Measurements from ENCODE around the gene BCAS1. TPM values are rescaled to one million over a fixed set of nuclear protein-coding genes. Genes with fewer than 3 reads are reported as not detected.
"Not testable (repeated sequence)": the region's sequence is repeated elsewhere in the genome, so short reads cannot be mapped to it uniquely, and the experiment has no call there.

The BCAS1 gene
- total and polyA plus RNA-seq, 12 donors: 0.03 TPM; not detected in 11

DNA sequence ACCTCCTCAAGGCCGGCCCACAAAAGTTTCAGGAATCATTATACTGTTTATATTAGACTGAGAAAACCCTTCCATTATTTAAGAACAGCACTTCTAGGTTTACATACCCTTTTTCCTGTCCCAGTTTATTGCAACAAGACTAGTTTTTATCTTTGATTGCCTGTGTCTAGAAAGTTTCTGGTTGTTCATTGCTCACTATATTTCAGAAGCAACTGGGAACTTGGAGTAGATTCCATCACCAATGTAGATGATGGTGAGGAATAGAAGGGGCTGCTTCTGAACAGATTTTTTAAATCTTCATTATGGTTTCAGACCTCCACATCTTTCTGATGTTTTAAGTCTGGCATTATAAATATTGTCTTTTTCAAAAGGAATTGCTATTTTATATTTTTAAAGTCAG, 93.0 kb downstream of the BCAS1 start:
- H3K27ac ChIP-seq: no peak overlapping the region
- peaks cover 0 to 14% (median 0%) of the 10 kb centered on the region in 11 donors for H3K9me3 ChIP-seq
- 90 to 94% methylated on average over 1 of the region's 1 CpG for WGBS, 2 donors
- ATAC-seq: no peak
- TF ChIP-seq, protein P1, sequence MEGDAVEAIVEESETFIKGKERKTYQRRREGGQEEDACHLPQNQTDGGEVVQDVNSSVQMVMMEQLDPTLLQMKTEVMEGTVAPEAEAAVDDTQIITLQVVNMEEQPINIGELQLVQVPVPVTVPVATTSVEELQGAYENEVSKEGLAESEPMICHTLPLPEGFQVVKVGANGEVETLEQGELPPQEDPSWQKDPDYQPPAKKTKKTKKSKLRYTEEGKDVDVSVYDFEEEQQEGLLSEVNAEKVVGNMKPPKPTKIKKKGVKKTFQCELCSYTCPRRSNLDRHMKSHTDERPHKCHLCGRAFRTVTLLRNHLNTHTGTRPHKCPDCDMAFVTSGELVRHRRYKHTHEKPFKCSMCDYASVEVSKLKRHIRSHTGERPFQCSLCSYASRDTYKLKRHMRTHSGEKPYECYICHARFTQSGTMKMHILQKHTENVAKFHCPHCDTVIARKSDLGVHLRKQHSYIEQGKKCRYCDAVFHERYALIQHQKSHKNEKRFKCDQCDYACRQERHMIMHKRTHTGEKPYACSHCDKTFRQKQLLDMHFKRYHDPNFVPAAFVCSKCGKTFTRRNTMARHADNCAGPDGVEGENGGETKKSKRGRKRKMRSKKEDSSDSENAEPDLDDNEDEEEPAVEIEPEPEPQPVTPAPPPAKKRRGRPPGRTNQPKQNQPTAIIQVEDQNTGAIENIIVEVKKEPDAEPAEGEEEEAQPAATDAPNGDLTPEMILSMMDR (IDR thresholded peaks at IDR 0.05): no peak
- peaks cover 0 to 3% (median 0%) of the 10 kb centered on the region in 7 donors for H3K27me3 ChIP-seq
- no peaks in the 10 kb centered on the region for H3K36me3 ChIP-seq
- DNase-seq: no peak
- intact Hi-C loops (cut with DNase I): no loop called here
- H3K4me3 ChIP-seq: no peak overlapping the region
- H3K4me1 ChIP-seq: peaks cover 0 to 8% (median 0%) of the 10 kb centered on the region in 9 donors

GRCh38 chr20:53975761-53976160, 94.6 kb downstream of the BCAS1 start:
- no peaks in the 10 kb centered on the region for H3K27me3 ChIP-seq
- no peak for DNase-seq
- WGBS, 2 donors: 75 to 82% methylated on average over 5 of the region's 5 CpGs
- H3K4me3 ChIP-seq: no peak overlapping the region
- no peak overlapping the region for H3K27ac ChIP-seq
- intact Hi-C loops (cut with DNase I): no loop called here
- no peak for ATAC-seq
- H3K9me3 ChIP-seq: peaks cover 0 to 11% (median 0%) of the 10 kb centered on the region in 11 donors
- no peaks in the 10 kb centered on the region for H3K36me3 ChIP-seq
- TF ChIP-seq, protein P1 (IDR thresholded peaks at IDR 0.05): no peak
- H3K4me1 ChIP-seq: peaks cover 0 to 8% (median 0%) of the 10 kb centered on the region in 9 donors

DNA sequence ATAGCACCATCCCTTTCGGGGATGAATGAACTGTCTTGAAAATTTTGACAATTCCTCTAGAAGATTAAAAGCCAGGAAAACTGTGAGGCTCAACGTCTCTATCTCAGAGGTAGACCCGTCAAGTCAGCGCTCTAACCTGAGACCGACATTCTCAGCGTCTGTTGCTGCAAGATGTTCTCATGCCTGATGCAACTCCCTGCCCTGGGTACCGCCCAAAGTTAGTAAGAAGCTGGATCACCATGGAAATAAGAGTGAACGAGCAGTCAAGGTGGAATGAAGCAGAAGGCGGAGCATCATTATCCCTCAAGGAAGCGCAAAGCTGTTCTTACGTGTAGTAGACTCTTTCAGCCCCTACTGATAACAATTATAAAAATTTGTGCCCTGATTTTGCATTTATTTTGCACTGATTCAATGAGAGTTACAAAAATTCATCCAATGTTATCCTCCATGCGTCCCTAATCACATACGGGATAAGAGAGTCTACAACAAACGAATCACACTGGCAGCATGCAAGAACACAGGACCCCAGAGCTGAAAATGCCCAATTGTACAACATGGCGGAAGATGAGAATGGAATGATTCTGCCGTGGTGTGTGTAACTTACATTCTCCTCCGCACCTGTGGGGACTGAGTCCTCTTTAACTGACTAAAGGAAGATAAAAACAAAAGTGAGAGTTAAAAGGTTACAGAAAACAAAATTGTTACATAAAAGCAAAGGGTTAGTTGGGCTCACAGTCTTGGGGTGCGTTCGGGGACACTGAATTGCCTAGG, 95.4 kb downstream of the BCAS1 start:
- TF ChIP-seq, protein P1 (IDR thresholded peaks at IDR 0.05): no peak
- intact Hi-C loops (cut with DNase I): no loop called here
- 87 to 91% methylated on average over 19 of the region's 19 CpGs for WGBS, 2 donors
- H3K4me1 ChIP-seq: peaks cover 0 to 2% (median 0%) of the 10 kb centered on the region in 9 donors
- no peak overlapping the region for H3K27ac ChIP-seq
- DNase-seq (no peak), ATAC-seq (no peak)
- no peaks in the 10 kb centered on the region for H3K27me3 ChIP-seq
- no peak overlapping the region for H3K4me3 ChIP-seq
- peaks cover 0 to 11% (median 0%) of the 10 kb centered on the region in 11 donors for H3K9me3 ChIP-seq
- no peaks in the 10 kb centered on the region for H3K36me3 ChIP-seq

- H3K27ac ChIP-seq; H3K36me3 ChIP-seq; intact Hi-C loops (cut with DNase I); H3K27me3 ChIP-seq; DNase-seq; ATAC-seq; H3K4me3 ChIP-seq; H3K4me1 ChIP-seq: not testable (repeated sequence)
- 77 to 80% methylated on average over 5 of the region's 5 CpGs for WGBS, 2 donors
- peaks cover 0 to 11% (median 0%) of the 10 kb centered on the region in 11 donors for H3K9me3 ChIP-seq
Measured at GRCh38 chr20:53973882-53974281, 96.5 kb downstream of the BCAS1 start.

DNA sequence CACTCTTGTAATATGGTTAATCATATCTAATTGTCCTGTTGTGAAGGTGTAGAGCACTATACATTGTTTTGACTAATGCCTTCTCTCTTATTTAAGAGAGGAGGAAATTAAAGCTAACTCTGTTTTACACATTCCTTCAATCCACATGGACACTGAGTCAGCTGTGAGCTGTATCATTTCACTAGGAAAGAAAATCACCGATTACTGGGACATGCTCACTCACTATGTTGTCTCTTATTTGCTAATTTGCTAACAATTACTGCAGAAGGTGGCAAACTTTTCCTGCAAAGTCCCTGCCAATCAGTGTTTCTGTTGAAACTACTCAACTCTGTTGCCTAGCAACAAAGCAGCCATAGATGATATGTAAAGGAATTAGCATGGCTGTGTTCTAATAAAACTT, 98.2 kb downstream of the BCAS1 start:
- peaks cover 0 to 8% (median 0%) of the 10 kb centered on the region in 11 donors for H3K9me3 ChIP-seq
- no peaks in the 10 kb centered on the region for H3K36me3 ChIP-seq
- 90 to 91% methylated on average over 1 of the region's 1 CpG for WGBS, 2 donors
- intact Hi-C loops (cut with DNase I): no loop called here
- H3K4me3 ChIP-seq: no peak overlapping the region
- H3K4me1 ChIP-seq: no peaks in the 10 kb centered on the region
- ATAC-seq: no peak
- no peak for DNase-seq
- H3K27ac ChIP-seq: no peak overlapping the region
- TF ChIP-seq, protein P1 (IDR thresholded peaks at IDR 0.05): no peak
- H3K27me3 ChIP-seq: no peaks in the 10 kb centered on the region
